GM21737 (cell line): ENCODE results near the gene DIAPH1.

Experiments used
- ATAC-seq: cut with Tn5 transposase; IDR thresholded peaks from one replicate; pipeline ENCODE4 v1.9.1; 2021; ENCODE audit warnings: mild to moderate bottlenecking, moderate library complexity; ENCODE audit not compliant: unreplicated experiment

DIAPH1 gene

DNA sequence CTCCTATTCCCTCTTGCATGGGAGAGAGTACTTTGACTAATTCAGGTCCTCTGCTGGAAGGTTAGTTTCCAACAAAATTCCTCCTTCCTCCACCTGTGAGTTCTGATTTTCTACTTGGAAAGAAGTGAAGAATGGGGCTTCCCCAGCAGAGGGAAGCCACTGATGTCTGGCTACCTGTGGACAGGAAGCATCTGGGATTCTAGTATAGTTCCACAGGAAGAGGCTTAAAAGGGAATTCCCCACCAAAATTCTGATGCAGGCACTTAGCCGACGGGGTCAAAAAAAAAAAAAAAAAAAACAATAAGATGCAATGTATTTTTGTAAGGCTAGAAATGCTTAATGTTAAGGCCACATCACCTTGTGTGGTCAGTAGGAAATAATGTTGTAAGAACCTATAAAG, 96.5 kb downstream of the DIAPH1 start:
- no peak for ATAC-seq

DNA sequence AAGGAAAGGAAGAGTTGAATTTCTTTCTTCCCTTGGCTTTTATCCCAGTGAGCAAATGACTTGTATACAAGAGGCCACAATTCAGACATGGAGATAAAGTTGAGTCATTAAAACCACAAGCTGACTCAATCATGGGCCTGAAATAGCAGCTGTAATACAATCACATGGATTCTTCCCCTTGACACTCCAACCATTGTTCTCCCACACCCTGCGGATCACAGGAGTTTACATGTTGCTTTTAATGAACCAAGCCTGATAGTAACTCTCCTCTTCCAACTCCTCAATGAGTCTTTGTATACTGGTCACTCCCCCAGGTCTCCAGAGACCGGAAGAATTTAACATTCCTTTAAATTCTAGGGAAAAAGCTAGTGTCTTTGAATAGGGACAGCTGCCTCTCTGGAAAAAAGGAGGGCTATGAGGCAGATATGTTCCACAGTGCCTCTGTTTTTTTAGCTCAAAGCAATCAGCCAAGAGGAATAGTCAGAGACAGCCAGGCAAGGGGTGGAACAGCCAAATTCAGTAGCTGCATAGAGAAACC, 97.5 kb downstream of the DIAPH1 start:
- no peak for ATAC-seq

DNA sequence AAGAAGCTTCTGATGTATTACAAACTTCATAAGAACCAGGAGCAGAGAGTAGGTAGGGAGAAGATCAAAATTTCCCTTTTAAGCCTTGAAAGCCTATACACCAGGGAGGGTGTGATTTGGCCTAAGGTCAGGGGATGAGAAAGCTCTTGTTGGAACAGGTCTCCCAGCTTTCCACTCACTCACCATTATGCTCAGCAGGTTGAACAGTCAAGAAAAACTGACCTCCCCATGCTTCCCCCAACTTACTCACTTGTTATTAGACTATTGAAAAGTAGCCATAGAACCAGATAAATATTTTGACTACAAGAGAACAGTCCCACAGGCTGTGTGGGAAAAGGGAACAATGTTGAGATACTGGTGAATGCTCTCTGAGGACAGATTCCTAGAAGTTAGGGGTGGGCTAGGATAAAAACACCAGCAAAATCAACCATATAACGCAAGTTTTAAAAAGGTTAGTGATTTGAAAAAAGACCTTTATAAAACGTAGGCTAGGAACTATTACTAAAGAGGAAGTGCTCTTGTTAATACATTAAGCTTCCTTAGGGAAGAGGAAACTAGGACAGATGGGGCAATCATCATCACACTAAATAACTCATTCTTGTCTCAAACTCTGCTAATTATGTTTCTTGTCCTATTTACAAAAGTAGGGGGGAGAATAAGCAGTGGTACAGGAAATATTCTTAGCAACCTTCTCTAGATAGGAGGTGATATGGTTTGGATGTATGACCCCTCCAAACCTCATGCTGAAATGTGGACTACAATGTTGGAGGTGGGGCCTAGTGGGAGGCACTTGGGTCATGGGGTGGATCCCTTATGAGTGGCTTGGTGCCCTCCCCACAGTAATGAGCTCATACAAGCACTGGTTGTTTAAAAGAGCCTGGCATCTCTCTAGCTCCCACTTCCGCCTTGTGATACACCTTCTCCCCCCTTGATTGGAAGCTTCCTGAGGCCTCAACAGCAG, 98.9 kb downstream of the DIAPH1 start:
- ATAC-seq, result no peak

DNA sequence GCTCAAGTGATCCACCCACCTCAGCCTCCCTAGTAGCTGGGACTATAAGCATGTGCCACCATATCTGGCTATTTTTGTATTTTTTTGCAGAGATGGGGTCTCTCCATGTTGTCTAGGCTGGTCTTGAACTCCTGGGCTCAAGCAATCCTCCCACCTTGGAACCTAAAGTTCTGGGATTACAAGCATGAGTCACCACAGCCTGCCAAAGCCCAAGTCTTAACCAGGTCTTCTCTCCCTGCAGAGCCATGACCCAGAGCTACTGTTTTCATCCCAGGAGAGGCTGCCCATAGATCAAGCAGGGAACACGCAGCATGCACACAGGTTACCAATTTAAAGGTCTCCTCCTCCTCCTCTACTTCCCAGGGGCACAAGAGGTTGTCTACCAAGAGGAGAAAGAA, 100.2 kb downstream of the DIAPH1 start:
- ATAC-seq, result no peak

DNA sequence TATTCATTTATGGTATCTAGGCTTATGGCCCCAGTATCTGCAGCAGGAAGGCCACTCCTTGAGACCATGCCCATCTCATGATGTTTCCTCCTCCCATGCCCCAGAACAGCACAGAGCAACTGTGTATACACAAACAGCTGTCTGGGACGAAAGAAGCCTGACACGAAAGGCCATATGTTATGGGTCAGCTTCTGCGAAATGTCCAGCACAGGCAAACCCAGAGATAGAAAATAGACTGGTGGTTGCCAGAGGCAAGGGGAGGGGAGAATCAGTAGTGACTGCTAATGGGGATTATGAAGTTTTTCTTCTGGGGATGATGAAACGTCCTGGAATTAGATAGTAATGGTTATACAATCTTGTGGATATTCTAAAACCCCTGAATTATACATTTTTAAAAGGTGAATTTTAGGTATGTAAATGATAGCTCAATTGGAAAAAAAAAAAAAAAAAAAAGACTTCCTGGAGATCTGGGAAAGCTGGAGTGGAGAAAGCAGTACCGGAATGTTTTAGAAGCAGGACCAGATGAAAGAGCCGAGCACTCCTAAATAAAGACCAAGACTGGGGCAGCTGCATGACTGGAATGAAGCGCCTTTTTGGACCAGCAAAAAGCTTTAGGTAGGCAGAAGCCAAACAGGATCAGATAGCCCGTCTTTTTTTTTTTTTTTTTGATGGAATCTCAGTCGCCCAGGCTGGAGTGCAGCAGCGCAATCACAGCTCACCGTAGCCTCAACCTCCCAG, 100.8 kb downstream of the DIAPH1 start:
- ATAC-seq, result no peak

DNA sequence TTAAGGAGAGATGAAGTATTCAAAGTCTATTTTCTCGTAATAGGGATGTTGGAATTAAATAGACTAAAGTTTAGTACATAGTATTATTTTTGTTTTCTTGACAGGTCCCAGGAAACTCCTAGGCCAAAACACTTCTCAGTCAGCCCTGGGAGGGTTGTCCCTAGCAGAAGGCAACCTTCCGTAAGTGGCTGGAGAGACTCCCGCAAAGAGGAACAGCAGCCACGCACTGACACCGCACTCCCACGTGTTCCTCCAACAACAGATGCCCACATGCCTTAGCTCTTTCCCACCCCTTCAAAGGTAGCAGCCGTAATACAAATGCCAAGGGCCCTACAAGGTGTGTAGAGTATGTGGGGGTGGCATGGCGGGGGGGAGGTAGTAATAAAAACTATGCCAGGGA, 101.5 kb downstream of the DIAPH1 start:
- no peak for ATAC-seq

DNA sequence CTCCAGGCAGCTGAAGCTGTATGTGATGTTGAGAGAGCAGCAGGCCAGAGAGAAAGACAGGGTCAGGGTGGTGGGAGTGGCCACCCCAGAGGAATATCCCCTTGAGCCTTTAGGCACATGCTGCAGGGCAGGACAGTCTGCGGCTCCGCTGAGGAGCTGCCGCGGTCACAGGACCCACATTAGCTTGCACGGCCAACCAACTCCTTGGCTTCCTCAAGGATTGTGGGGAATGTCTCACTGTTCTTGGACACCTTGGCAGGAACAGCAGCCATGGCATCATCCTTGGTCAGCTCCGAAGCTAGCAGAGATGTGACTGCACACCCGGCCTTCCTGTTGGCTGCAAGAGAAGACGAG, 102.2 kb downstream of the DIAPH1 start:
- no peak for ATAC-seq

DNA sequence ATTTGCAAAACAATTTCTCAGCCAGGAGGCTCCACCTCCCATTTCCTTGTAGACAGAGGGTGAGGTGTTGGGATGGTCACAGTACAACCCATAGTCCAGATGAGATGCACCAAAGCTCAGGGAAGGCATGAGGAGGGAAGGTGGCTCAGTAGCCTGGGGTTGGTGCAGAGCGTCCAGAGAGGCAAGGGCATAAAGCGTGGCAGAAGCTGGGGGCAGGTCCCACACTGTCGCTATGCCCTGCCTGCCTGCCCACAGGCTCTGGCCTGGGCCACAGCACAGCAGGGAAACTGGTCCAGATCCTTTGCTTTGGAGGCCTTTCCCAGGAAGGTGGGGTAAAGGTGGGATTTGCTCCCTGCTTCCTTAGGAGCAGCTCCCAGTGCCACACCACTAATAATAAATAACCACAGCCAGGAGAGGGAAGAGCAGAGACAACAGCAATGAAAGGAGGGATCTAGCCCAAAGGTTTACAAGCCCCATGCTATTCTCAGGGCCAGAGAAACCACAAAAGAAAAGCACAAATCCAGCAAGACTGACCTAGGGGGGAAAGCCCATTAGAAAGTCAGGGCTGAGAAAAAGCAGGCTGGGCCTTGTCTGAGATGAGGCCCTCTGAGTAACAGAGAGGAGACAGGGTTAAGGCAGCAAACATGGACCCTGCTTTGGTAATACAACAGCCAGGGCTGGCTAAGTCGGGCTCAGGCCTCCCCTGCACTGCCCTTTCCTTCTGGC, 102.7 kb downstream of the DIAPH1 start:
- no peak for ATAC-seq

DNA sequence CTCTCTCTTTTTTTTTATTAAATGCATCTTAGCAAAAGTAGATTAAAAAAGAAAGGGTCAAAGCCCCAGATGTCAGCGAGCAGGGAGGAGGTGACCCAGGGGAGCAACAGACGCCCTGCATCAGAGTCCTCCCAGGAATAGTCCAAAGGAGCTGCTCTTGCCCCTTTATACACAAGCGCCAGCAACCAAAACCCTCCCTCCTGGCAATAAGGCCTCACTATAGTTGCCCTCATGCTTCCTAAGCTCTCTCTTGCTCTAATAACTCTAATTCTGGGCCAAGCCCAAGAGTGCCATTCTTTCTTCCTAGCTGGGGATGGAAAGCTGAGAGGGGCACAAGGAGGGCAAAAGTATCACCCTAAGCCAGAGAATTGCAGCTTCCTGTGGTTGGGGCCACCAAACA, 103.7 kb downstream of the DIAPH1 start:
- no peak for ATAC-seq

DNA sequence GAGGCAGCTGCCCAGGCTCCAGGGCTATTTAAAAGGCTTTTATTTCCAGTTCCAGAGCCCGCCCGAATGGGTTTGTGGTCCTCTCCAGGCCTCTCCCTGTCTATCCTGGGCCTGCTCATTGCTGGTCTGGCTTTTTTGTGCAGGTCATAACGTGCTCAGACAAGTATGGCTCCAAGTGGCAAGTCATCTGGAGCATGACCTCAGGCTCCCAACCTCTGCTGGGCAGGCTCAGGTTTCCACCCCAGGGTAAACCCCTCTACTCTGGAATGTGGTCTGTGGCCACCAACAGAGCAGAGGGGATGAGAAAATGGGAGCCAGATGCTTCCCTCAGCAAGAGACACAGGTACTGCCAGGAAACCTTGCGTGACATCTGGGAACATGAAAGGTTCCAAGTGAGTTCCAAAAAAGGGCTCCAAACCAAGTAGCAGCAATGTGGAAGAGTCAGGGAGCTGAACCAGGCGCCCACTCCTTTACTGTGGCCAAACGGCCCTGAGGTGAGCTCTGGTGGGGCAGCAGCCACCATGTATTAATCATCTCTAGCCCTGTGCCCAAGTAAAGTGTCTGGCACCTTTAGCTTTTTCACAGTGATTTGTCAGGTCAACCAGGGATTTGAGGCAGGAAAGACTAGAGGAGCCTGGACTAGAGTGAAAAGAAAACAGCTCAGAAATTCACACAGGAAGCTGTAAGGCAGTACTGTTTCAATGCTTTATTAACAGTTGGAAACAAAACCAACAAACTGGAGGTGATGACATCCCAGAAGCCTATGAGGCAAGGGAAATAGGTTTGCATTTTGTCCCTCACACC, 104.3 kb downstream of the DIAPH1 start:
- ATAC-seq, result peak; percentile 5

DNA sequence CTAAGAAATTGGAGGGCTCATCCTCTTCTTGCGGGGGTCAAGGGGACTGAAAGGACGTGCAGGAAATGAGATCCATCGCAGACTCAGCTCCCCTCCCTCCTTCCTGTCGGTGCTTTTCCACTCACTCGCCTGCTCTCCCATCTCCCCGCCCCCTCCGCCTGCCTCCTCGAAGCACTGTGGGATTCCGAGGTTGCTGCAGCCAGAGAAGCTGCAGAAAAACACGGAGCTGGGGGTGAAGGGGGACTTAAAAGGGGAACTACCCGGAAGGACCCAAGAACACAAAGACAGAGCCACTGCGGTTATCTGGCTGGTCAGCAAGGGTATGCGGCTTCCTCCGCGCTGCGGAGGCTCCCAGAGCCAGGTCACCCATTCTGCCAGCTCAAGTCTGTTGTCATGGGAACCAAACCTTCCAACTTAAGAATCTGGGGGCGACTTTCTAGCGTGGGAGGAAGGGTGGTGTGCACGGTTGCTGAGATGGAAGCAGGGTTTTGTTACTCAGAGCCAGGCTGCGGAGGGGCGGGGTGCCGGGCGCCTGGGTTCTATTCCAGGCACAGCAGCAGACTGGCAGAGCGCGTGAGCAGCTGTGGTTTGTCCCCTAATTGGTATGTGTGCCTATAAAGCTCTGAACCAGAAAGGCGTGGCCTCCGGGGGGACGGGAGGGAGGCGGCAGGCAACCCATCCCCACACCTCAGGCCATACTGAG, 105.0 kb downstream of the DIAPH1 start:
- ATAC-seq, result peak; percentile 32

DNA sequence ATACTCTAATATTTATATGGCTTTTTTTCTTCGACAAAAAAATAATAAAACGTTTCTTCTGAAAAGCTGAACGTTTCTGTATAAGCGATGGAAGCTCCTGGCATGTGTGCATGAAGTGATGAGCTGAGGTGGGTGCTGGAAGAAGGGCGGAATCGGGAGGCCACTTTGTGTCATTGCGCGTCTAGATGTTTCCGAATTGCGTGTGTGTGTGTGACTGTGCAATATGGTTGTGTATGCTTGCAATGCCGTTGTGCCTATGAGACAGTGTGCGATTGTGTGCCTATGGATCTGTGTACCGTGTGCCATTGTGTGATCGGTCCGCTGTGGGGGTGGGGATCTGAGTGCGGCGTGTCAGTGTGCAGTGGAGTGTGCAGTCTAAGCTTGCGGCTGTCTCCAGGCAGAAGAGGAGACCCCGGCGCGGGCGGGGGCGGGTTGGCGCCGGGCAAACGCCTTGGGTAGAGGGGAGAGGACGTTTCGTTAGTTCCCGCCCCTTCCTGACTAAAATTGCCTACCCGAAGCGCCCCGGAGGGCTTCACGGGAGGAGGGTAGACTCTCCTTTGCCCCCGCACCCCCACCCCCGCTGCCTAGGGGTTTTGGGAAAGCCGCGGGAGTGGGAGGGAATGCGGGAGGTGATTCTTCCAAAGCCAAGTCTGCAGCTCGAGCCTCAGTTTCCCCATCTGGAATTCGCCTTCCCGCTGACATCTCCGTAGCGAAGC, 105.7 kb downstream of the DIAPH1 start:
- no peak for ATAC-seq

DNA sequence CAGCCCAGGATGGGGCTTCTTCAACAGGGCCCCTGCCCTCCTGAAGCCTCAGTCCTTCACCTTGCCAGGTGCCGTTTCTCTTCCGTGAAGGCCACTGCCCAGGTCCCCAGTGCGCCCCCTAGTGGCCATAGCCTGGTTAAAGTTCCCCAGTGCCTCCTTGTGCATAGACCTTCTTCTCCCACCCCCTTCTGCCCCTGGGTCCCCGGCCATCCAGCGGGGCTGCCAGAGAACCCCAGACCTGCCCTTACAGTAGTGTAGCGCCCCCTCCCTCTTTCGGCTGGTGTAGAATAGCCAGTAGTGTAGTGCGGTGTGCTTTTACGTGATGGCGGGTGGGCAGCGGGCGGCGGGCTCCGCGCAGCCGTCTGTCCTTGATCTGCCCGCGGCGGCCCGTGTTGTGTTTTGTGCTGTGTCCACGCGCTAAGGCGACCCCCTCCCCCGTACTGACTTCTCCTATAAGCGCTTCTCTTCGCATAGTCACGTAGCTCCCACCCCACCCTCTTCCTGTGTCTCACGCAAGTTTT, 106.3 kb downstream of the DIAPH1 start:
- no peak for ATAC-seq

DNA sequence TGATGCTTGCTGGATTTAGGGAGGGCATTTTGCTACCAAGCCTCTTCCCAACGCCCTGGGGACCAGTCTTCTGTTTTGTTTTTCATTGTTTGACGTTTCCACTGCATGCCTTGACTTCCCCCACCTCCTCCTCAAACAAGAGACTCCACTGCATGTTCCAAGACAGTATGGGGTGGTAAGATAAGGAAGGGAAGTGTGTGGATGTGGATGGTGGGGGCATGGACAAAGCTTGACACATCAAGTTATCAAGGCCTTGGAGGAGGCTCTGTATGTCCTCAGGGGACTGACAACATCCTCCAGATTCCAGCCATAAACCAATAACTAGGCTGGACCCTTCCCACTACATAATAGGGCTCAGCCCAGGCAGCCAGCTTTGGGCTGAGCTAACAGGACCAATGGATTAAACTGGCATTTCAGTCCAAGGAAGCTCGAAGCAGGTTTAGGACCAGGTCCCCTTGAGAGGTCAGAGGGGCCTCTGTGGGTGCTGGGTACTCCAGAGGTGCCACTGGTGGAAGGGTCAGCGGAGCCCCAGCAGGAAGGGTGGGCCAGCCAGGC, 107.0 kb downstream of the DIAPH1 start:
- ATAC-seq, result no peak

DNA sequence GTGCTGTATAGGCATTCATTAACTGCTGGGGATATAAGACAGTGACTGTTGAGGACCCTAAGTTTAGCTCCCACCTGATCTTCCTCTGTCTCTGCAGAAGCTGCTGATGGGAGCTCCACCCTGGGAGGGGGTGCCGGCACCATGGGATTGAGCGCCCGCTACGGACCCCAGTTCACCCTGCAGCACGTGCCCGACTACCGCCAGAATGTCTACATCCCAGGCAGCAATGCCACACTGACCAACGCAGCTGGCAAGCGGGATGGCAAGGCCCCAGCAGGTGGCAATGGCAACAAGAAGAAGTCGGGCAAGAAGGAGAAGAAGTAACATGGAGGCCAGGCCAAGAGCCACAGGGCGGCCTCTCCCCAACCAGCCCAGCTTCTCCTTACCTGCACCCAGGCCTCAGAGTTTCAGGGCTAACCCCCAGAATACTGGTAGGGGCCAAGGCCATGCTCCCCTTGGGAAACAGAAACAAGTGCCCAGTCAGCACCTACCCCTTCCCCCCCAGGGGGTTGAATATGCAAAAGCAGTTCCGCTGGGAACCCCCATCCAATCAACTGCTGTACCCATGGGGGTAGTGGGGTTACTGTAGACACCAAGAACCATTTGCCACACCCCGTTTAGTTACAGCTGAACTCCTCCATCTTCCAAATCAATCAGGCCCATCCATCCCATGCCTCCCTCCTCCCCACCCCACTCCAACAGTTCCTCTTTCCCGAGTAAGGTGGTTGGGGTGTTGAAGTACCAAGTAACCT, 107.8 kb downstream of the DIAPH1 start:
- ATAC-seq, result no peak

DNA sequence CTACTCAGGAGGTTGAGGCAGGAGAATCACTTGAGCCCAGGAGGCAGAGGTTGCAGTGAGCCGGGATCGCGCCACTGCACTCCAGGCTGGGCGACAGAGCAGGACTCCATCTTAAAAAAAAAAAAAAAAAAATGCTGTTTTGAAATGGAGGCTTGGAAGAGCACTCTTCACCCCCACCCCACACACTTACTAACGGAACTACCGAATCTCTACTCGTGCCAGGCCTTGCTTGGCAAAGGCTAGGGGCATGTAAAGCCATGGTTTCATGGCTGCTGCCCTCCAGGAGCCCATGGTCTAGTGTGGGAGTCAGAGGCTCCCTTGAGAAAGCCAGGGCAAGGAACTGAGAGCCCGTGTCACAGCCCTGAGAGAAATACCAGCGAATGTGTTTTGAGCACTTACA, 108.6 kb downstream of the DIAPH1 start:
- no peak for ATAC-seq

DNA sequence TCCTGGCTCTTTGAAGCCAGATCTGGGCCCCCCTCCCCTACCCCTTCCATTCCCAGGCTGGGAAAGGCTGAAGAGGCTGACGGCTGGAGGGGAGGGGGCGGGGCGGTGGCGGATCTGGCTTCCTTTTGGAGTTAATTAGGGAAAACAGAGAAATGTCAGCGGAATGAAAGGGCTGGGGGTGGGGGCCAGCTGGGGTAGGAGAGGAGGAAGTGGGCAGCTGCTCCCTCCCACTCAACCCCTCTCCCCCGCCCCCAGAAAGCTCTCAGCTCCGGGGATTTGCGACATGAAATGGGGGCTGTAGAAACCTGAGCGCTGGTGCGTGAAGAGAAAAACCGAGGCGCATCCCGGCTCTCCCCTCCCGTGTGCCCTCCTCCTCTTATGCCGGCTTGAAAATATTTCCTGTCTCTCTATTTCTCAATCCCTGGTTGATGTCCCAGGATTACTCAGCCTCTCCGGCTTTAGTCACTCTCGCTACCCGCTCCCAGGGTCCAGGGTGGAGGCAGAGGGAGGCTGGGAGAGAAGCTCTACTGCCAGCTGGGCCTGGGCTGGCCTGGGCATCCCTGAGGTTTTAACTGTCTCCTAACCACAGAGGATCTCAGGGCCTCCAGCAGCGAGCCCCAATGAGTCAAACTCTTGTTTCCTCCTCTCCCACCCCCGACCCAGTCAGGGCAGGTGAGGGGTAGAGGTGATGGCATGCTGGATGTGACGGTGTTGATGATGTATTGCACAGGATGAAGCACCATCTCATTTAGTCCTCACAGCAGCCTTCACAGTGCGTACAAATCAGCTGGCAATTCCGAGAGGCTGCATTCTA, 109.8 kb downstream of the DIAPH1 start:
- no peak for ATAC-seq
